Measurements from ENCODE around the gene DSCAM.

GRCh38 chr21:40316104-40316503, 530.9 kb downstream of the DSCAM start:
- TF ChIP-seq CTCF (IDR thresholded peaks at IDR 0.05) = no peak
- TF ChIP-seq POLR2A (IDR thresholded peaks at IDR 0.05) = no peak
